DMS53 (cell line): Measurements from ENCODE around the gene GRM5.

Source experiments
- DNase-seq: peaks from one replicate; lab custom pipeline; 2025; lab: John Stamatoyannopoulos, UW

GRM5 gene

GRCh38 chr11:88618327-88619070, 447.3 kb downstream of the GRM5 start:
- no peak for DNase-seq

GRCh38 chr11:88617226-88617625, 448.6 kb downstream of the GRM5 start:
- DNase-seq, result no peak

GRCh38 chr11:88604260-88604659, 461.5 kb downstream of the GRM5 start:
- DNase-seq, result no peak

GRCh38 chr11:88603091-88603867, 462.5 kb downstream of the GRM5 start:
- no peak for DNase-seq

- DNase-seq, result no peak
Observed at GRCh38 chr11:88597387-88597786, 468.4 kb downstream of the GRM5 start.

- DNase-seq, result peak; percentile 43
Observed at GRCh38 chr11:88596786-88597185, 469.0 kb downstream of the GRM5 start.

- DNase-seq, result peak; percentile 8
Observed at GRCh38 chr11:88594274-88594950, 471.4 kb downstream of the GRM5 start.

GRCh38 chr11:88590361-88590760, 475.4 kb downstream of the GRM5 start:
- no peak for DNase-seq

GRCh38 chr11:88583251-88583650, 482.5 kb downstream of the GRM5 start:
- DNase-seq, result no peak

GRCh38 chr11:88579466-88579865, 486.3 kb downstream of the GRM5 start:
- DNase-seq, result no peak

GRCh38 chr11:88576741-88577140, 489.0 kb downstream of the GRM5 start:
- no peak for DNase-seq

GRCh38 chr11:88575916-88576315, 489.9 kb downstream of the GRM5 start:
- DNase-seq, result no peak

GRCh38 chr11:88569342-88569741, 496.4 kb downstream of the GRM5 start:
- DNase-seq, result no peak

GRCh38 chr11:88555829-88556202, 510.0 kb downstream of the GRM5 start:
- no peak for DNase-seq

- peak; percentile 38 for DNase-seq
Observed at GRCh38 chr11:88555018-88555828, 510.6 kb downstream of the GRM5 start.

- no peak for DNase-seq
Observed at GRCh38 chr11:88553204-88553603, 512.6 kb downstream of the GRM5 start.

GRCh38 chr11:88552379-88553062, 513.3 kb downstream of the GRM5 start:
- DNase-seq, result peak; percentile 84

GRCh38 chr11:88544656-88545280, 521.0 kb downstream of the GRM5 start:
- no peak for DNase-seq

- peak; percentile 92 for DNase-seq
Observed at GRCh38 chr11:88543902-88544655, 521.7 kb downstream of the GRM5 start.

- no peak for DNase-seq
Observed at GRCh38 chr11:88541006-88541405, 524.8 kb downstream of the GRM5 start.
